ENCODE data around the gene WDR3. TPM values are rescaled to one million over a fixed set of nuclear protein-coding genes. Genes with fewer than 3 reads are reported as not detected.

Gene WDR3
- total RNA-seq, 1 experiment from 2014 or later, result 70.5 TPM

GRCh38 chr1:118007391-118007790, 77.9 kb downstream of the WDR3 start (continued):
- no peak for TF ChIP-seq REST (IDR thresholded peaks at IDR 0.05; ENCODE audit: low read depth)

GRCh38 chr1:118008011-118008410, 78.5 kb downstream of the WDR3 start:
- H4K20me1 ChIP-seq (ENCODE audit: insufficient read depth), result no peaks in the 10 kb centered on the region
- ATAC-seq (no peak), DNase-seq (ENCODE audit: low read depth, low spot score) (no peak)
- H3K79me2 ChIP-seq (ENCODE audit: insufficient read depth, low read length), result no peaks in the 10 kb centered on the region
- no peak overlapping the region for H3K9ac ChIP-seq (ENCODE audit: low read length)
- no peak overlapping the region for H3K4me3 ChIP-seq (replicated peaks in 1 of 2; ENCODE audit: low read depth in 1 of 2, low read length in 2 of 2)
- H3K27ac ChIP-seq (ENCODE audit: low read depth, low read length), result no peak overlapping the region
- H3K9me3 ChIP-seq (ENCODE audit: control insufficient read depth in 1 of 2, insufficient read depth in 1 of 2, low read depth in 1 of 2, low read length in 2 of 2), result no peaks in the 10 kb centered on the region
- ChIA-PET RAD21 (ENCODE audit: low non-redundant PET in 1 of 2, low total read pairs in 2 of 2, uncharacterized antibody in 2 of 2, unreplicated experiment in 2 of 2) (no interaction called here), CTCF (no interaction called here), POLR2A (no interaction called here)
- no TSS peak for BruUV-seq (replicated peaks)
- no peak overlapping the region for H3K4me2 ChIP-seq (ENCODE audit: low read length)
- H2AFZ ChIP-seq (ENCODE audit: low read depth, low read length, poor library complexity, severe bottlenecking), result no peak overlapping the region
- TF ChIP-seq EZH2phosphoT487 (IDR thresholded peaks at IDR 0.05; ENCODE audit: borderline replicate concordance) (no peak), ZNF274 (IDR thresholded peaks at IDR 0.05; ENCODE audit: low read depth, low read length) (no peak), RAD21 (IDR thresholded peaks at IDR 0.05; ENCODE audit: low read depth) (no peak), CTCF (IDR thresholded peaks at IDR 0.05 in 2 of 3, conservative IDR thresholded peaks at IDR 0.05 in 1 of 3; ENCODE audit: borderline replicate concordance in 1 of 3, insufficient read depth in 1 of 3, low read depth in 2 of 3, low read length in 2 of 3) (no peak), CBX3 (IDR thresholded peaks at IDR 0.05; ENCODE audit: low read depth) (no peak), POLR2A (IDR thresholded peaks at IDR 0.05; ENCODE audit: borderline replicate concordance, extremely low read depth, insufficient read depth, insufficient read length) (no peak), SRF (IDR thresholded peaks at IDR 0.05; ENCODE audit: low read depth) (no peak), SP1 (IDR thresholded peaks at IDR 0.05; ENCODE audit: low read depth) (no peak), POLR2AphosphoS5 (IDR thresholded peaks at IDR 0.05; ENCODE audit: low read depth, low read length) (no peak), TCF7L2 (IDR thresholded peaks at IDR 0.05; ENCODE audit: borderline replicate concordance, extremely low read depth, insufficient read depth, insufficient read length) (no peak), EZH2 (IDR thresholded peaks at IDR 0.05) (no peak), REST (IDR thresholded peaks at IDR 0.05; ENCODE audit: low read depth) (no peak), ATF3 (IDR thresholded peaks at IDR 0.05) (no peak)
- H3K9me2 ChIP-seq (ENCODE audit: insufficient read depth), result no peaks in the 10 kb centered on the region
- H3K27me3 ChIP-seq (ENCODE audit: insufficient read depth, low read length), result no peaks in the 10 kb centered on the region
- no peaks in the 10 kb centered on the region for H3K36me3 ChIP-seq (ENCODE audit: control insufficient read depth in 1 of 2, insufficient read depth in 2 of 2, low read length in 2 of 2)
- H3K4me1 ChIP-seq (ENCODE audit: control insufficient read depth in 1 of 2, insufficient read depth in 2 of 2, low read length in 2 of 2), result no peaks in the 10 kb centered on the region
- intact Hi-C loops (cut with micrococcal nuclease), result no loop called here
